Neural progenitor cell (in vitro differentiated cells): Measurements from ENCODE around the gene KCNMB2.

Experiments used
- CTCF ChIP-seq: fragments of 200-600 bp; sonication (generic); IDR thresholded peaks from 2 replicates; pipeline ENCODE4 v1.5.1; 2017; ENCODE audit warnings: antibody characterized with exemption, mild to moderate bottlenecking
- EZH2 ChIP-seq: fragments of 200-600 bp; sonication (generic); IDR thresholded peaks from 2 replicates; pipeline ENCODE4 v1.6.1; 2017; ENCODE audit warnings: antibody characterized with exemption, mild to moderate bottlenecking, moderate library complexity

DNA sequence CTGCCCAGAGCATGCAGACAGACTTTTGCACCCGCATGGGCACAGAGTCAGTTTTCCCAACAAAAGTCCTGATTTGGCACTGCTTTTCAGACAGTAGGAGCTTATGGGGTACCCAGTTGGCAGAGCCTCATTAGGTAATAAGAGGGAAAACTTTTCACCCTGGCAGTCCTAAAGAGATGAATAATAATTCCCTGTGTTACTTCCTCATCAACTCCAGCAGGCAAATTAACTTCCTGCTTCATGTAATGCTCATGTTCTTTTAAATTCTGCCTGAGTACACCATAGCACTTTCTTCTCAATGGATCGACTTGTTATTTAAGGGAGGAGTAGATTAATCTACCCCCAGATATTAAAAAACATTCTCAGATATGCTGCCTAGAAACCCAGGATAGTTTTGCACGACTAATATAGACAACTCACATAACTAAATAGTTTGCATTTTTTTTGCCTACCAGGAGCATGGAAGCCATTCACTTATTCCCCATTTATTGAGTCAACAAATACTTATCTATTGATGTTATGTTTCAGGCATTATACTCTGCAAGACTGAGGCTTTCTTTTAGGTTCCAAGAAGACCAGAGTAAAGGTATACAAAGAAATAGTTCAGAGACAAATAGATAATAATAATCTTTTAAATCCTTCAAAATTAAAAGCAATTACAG is 214.5 kb downstream of the KCNMB2 start:
- TF ChIP-seq CTCF (no peak), EZH2 (no peak)
